Epithelial cell of proximal tubule (primary cell): Measurements from ENCODE around the gene LAMC2. TPM values are rescaled to one million over a fixed set of nuclear protein-coding genes. Genes with fewer than 3 reads are reported as not detected.

ENCODE experiments used
- DNase-seq: peaks from one replicate; pipeline ENCODE4 v3.0.0-alpha.2; 2011; ENCODE audit warnings: low read depth
- H3K4me3 ChIP-seq: 2 replicates; pipeline ENCODE4 v1.5.1; 2011; ENCODE audit warnings: low read depth, mild to moderate bottlenecking, low read length
- total RNA-seq: library from RNA; depleted of rRNA; stranded (reverse); fragments of >200 nt; gene quantifications from 2 replicates; pipeline ENCODE4 v1.2.3, GENCODE V29; 2015
- TF ChIP-seq, protein P1 (sequence below): conservative IDR thresholded peaks from 2 replicates; pipeline ENCODE4 v1.5.1; 2012; ENCODE audit warnings: low read depth, mild to moderate bottlenecking, low read length

LAMC2 gene
- total RNA-seq, 1 donor from 2014 or later: 382 TPM

DNA sequence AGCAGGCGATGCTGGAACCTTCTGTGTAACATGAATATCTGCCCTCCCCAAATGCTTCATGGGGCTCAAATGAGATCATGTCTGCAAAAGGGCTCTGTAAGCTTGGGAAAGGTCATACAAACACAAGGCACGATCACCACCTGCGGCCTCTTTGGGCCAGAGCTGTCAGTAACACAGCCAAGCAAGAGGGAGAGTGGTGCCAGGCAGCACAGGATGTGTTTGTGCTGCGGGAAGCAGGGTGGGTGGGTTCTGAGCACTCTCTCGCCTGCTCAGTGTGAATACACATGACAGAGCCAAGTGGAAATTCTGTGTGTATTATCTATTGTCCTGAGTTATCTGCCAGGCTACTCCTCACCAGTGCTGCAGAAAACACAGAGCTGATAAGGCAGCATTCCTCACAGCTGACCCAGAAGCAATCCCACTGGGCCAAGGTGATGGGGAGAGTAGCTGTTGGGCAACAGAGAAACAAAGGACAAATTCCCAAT, 101.2 kb downstream of the LAMC2 start:
- DNase-seq: no peak
- no peak overlapping the region for H3K4me3 ChIP-seq
- TF ChIP-seq, protein P1, sequence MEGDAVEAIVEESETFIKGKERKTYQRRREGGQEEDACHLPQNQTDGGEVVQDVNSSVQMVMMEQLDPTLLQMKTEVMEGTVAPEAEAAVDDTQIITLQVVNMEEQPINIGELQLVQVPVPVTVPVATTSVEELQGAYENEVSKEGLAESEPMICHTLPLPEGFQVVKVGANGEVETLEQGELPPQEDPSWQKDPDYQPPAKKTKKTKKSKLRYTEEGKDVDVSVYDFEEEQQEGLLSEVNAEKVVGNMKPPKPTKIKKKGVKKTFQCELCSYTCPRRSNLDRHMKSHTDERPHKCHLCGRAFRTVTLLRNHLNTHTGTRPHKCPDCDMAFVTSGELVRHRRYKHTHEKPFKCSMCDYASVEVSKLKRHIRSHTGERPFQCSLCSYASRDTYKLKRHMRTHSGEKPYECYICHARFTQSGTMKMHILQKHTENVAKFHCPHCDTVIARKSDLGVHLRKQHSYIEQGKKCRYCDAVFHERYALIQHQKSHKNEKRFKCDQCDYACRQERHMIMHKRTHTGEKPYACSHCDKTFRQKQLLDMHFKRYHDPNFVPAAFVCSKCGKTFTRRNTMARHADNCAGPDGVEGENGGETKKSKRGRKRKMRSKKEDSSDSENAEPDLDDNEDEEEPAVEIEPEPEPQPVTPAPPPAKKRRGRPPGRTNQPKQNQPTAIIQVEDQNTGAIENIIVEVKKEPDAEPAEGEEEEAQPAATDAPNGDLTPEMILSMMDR: no peak

DNA sequence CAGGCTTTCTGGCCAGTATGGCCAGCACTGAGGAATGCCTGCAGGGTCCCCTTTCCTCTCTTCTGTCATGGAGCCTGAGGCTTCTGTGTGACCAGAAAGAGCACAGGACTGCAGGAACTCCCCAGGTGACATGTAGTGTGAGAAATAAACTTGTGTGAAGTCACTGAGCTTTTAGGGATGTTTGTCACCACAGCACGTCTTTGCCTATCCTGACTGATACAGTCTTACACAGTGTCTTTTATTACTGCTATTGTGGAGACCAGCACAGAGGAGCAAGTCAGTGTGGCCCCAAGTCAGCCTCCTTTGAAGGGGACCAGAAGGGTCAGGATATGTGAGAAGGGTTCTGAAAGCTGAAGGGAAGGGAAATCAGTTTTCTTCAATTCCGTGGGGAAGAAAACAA, 102.5 kb downstream of the LAMC2 start:
- TF ChIP-seq, protein P1: no peak
- no peak overlapping the region for H3K4me3 ChIP-seq
- DNase-seq: no peak

DNA sequence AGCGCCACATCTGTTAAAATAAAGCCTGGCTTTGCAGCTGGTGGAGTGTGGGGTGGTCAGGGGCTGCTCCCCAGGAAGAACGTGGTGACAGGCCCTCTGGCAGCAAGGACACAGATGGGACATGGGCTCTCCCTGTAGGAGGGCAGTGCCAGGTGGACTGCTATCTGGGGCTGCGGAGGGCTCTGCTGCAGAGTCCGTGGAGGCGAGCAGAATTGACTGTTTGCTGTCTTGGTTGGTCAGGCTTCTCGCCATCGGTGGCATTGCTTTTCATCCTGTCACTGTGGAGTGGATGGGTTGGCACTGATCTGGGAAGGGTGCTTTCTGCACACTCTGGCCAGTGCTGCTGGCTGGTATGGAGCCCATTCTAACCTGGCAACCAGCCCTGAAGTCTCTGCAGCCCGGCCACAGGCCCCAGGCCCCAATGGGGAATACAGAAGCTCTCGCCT, 103.0 kb downstream of the LAMC2 start:
- TF ChIP-seq, protein P1: no peak
- no peak overlapping the region for H3K4me3 ChIP-seq
- DNase-seq: no peak

DNA sequence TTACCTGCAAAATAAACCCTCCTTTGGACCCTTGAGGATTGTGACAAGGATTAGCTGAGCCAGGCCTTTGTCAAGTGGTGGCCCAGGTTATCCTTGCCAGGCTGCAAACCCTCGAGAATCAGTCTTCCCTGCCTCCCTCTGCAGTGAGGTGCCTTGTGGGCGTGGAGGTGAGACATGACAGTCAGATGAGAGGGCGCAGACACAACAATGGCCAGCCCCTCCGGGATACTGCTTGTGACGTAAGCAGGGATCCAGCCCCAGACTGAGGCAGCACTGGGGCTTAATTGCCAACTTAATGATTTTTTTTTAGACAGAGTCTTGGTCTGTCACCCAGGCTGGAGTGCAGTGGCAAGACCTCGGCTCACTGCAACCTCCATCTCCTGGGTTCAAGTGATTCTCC, 104.6 kb downstream of the LAMC2 start:
- H3K4me3 ChIP-seq: no peak overlapping the region
- no peak for DNase-seq
- TF ChIP-seq, protein P1: no peak

DNA sequence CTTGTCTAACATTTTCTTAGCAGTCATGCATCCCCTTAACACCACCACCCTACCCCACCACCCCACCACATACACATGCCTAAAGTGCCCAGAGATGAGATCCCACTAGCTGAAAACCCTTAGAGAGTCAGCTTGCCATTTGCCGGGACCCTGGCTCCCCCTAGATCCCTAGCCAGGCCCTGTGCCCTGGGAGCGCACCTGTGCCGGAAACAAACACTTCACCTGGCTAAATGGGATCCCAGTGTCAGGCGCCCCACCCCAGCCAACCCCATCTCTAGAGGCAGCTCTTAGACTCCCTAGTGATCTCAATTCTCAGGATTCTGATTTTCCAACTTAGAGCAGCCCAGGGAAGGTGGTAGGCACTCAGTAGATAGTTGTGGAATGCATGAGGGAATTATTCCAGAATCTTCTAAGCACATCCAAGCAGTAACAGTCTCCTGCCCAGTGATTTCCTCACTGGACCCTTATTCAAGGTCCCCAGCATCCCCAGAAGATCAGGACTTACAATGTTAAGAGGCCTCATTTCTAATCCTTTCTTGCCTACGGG, 105.2 kb downstream of the LAMC2 start:
- TF ChIP-seq, protein P1: no peak
- H3K4me3 ChIP-seq: no peak overlapping the region
- DNase-seq: no peak

DNA sequence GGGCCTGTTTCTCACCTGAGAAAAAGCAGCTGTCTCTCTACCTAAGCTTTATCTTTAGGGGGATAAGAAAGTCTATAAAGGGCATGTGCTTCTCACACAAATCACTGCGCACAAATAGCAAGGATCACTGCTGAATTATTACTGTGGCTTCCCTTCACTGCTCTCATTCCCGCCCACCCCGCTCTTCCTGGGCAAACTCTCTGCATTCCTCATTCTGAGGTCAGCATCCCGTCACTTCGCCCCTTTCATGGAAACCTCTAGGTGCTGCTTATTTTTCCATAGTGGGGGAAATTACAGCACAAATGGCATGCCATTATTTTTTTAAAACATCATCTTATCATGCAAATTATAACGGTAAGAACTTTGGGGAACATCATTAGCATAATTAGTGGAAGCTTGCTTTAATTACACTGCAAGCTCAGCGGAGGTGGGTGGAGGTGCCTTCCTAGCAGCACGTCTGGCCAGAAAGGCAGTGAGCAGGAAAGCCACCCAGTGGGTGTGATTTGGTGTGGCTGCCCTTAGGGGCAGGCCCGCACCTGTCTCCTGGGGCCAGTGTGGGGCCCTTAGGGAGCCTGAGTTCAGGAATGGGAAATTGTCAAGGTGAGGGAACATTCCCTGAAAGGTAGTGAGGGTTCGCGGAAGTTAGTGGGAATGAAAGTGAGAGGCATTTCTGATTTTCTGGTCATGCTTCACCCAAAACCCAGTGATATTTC, 105.9 kb downstream of the LAMC2 start:
- DNase-seq: no peak
- TF ChIP-seq, protein P1: no peak
- no peak overlapping the region for H3K4me3 ChIP-seq

DNA sequence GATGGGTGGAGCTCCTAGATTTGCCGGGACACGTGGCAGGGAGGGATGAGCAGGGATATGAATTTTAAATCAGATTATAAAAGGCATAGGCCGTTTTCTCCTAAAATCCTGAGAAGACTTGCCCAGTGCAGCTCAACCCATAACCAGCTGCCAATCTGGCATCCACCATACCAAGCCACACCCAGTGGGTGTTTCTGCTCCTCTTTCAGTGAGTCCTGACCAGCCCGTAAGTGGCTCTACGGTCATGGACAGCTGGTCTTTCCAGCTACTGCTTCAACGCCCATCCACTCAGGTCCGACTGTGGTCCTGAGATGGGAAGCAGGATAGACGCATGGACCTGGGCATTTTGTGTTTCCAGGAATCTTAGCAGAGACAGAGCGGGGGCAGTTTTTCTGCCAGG, 107.2 kb downstream of the LAMC2 start:
- TF ChIP-seq, protein P1: no peak
- no peak for DNase-seq
- H3K4me3 ChIP-seq: no peak overlapping the region
